GM18858 (cell line): Measurements from ENCODE around the gene NT5C1B.
"Not testable (repeated sequence)": the region's sequence is repeated elsewhere in the genome, so short reads cannot be mapped to it uniquely, and the experiment has no call there.

Source experiments
- ATAC-seq: cut with Tn5 transposase; IDR thresholded peaks from one replicate; pipeline ENCODE4 v1.9.1; 2021; ENCODE audit not compliant: unreplicated experiment

The NT5C1B gene

DNA sequence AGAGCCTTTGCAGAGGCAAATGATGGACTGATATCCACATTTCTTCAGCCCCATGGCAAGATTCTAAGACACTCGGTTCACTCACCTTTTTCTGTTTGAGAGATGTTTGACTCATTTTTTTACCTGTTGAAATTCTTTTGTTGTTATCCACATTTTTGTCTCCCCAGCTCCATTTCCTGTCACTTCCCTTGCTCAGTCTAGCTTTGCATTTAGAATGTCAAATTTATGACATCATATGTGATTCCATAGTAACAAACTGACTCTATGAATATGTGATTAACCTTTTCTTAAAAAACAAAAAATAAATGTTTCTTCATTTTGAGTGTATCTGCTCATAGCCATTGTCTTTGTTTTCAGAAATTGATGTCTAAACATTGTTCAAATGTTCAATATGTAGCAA, at the start of gene NT5C1B:
TSS of gene NT5C1B (minus strand) at position 216 of the 400 bp plus-strand sequence. CDS start at position 115, 101 bp downstream.
- no peak for ATAC-seq

GRCh38 chr2:18637196-18637595, 47.8 kb upstream of the NT5C1B start:
- ATAC-seq = no peak

GRCh38 chr2:18632699-18633098, 43.3 kb upstream of the NT5C1B start:
- not testable (repeated sequence) for ATAC-seq

DNA sequence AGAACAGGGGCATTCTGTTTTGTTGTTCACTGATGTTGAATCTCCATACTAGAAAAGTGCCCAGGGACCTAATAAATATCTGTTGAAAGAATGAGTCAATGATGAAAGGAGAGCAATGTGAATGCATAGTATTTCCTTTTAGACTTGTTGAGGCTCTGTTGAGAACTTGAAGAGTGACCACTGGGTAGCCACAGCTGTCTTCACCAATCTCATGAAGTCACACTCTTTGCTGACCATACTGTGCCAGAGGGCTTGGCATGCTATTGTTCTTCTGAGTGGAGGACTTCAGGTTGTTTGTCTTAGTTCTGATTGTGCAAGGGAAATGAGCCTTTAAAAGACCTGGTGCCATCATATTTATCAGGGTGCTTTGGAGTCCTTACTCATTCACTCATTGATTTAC, 41.6 kb upstream of the NT5C1B start:
- ATAC-seq = no peak

DNA sequence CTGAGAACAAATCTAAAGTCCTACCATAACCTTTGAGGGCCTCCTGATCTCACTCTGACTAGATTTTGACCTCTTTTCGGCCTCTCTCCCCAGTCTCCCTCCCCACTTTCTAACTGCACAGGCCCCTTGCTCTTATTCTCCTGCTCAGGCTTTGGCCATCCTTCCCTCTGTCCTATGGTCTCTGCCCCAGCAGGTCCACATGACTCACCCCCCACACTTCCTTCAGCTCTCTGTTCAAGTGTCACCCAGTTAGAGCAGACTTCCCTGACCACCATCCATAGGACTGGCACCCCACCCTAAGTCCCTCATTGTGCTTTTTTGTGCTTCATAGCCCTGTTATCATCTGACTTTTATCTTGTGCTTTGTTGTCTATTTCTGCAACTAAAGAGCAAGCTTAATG, 41.2 kb upstream of the NT5C1B start:
- ATAC-seq = no peak

- ATAC-seq = no peak
Observed at GRCh38 chr2:18630101-18630500, 40.7 kb upstream of the NT5C1B start.

DNA sequence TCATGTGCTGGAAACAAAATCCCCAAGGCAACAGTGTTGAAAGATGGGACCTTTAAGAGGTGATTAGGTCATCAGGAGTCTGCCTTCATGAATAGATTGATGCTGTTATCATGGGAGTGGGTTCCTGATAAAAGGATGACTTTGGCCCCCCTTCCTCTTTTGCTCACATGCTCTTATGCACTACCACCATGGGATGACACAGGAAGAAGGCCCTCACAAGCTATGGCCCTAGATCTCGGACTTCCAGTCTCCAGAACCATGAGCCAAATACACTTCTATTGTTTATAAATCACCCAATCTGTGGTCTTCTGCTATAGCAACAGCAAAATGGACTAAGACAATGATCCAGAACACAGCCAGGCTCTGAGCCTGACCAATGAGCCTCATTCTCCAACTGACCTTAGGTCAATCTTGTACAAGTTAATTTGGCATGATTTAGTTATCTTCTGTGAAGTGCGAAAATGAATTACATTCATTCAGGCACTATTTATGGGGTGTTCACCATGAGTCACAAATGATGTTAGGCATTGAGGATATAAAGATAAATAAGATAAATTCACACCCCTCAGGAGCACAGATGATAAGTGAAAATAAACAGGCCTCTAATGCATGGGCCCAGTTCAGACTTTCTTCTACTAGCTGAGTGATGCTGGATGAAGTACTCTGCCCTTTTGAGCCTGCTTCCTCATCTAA, 37.7 kb upstream of the NT5C1B start:
- ATAC-seq = no peak

- ATAC-seq = no peak
Observed at GRCh38 chr2:18626256-18626668, 36.9 kb upstream of the NT5C1B start.

GRCh38 chr2:18625563-18625962, 36.2 kb upstream of the NT5C1B start:
- no peak for ATAC-seq

- ATAC-seq = no peak
Observed at GRCh38 chr2:18623782-18624181, 34.4 kb upstream of the NT5C1B start.

- ATAC-seq = no peak
Observed at GRCh38 chr2:18620867-18621632, 31.7 kb upstream of the NT5C1B start.

DNA sequence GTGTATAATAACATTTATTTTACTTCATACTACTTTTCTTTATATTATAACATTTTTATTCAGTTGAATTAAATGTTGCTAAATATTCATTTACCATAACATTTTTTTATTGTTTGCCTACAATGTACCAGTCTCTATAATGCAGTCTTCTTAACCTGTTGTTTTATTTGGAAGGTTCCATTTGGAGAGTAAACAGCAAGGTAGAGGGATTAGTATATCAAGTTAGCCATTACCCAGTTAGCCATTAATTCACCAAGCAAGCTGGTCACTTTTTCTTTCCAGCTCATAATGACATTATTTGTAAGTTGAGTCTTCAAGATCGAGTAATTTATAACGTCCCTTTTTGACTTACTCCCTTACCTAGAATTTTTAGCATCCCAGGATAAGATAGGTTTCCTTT, 29.7 kb upstream of the NT5C1B start:
- ATAC-seq = no peak

DNA sequence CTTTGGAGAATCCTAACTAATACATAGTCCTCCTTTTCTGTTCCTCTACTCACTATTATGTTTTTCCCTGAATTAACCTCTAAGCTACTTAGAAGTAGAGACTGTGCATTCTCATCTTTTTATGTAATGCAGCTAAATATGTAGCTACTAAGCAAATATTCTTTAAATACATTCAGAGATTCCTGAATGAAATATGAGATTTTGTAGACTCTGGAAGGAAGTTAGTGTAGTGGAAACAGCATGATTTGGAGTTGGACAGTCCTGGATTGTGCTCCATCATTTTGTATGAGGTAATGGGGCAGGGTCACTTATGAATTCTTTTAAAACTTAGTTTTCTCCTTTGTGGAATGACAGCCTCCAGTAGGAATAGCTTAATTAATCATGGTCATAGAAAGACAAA, 24.7 kb upstream of the NT5C1B start:
- no peak for ATAC-seq

DNA sequence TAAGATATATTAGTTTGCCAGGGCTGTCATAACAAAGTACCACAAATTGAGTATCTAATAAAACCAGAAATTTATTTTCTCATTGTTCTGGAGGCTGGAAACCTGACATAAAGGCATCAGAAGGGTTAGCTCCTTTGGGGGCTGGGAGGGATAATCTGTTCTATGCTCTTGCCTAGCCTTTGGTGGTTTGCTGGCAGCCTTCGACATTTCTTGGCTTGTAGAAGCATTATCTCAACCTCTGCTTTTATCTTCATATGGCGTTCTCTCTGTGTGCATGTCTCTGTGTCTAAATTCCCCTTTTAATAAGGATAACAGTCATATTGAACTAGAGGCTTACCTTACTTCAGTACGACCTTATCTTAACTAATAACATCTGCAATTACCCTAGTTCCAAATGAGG, 22.8 kb upstream of the NT5C1B start:
- no peak for ATAC-seq

- no peak for ATAC-seq
Observed at GRCh38 chr2:18611604-18612003, 22.2 kb upstream of the NT5C1B start.

GRCh38 chr2:18611184-18611583, 21.8 kb upstream of the NT5C1B start:
- no peak for ATAC-seq

DNA sequence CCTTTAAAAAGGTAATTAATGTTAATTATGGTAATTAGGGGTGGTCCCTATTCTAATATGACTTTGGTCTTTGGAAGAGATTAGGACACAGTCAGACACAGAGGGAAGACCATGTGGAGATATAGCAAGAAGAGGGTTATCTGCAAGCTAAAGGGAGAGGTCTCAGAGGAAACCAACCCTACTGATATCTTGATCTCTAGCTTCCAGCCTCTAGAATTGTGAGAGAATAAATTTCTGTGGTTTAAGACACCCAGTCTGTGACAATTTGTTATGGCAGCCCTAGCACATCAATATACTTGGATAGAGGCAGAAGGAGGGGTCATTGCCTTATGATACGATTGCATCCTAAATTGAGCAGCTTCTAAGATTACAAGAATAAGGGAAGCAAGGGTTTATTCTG, 21.3 kb upstream of the NT5C1B start:
- no peak for ATAC-seq

GRCh38 chr2:18610090-18610489, 20.7 kb upstream of the NT5C1B start:
- ATAC-seq = no peak

- ATAC-seq = no peak
Observed at GRCh38 chr2:18605115-18605514, 15.7 kb upstream of the NT5C1B start.

- no peak for ATAC-seq
Observed at GRCh38 chr2:18604531-18604885, 15.1 kb upstream of the NT5C1B start.

DNA sequence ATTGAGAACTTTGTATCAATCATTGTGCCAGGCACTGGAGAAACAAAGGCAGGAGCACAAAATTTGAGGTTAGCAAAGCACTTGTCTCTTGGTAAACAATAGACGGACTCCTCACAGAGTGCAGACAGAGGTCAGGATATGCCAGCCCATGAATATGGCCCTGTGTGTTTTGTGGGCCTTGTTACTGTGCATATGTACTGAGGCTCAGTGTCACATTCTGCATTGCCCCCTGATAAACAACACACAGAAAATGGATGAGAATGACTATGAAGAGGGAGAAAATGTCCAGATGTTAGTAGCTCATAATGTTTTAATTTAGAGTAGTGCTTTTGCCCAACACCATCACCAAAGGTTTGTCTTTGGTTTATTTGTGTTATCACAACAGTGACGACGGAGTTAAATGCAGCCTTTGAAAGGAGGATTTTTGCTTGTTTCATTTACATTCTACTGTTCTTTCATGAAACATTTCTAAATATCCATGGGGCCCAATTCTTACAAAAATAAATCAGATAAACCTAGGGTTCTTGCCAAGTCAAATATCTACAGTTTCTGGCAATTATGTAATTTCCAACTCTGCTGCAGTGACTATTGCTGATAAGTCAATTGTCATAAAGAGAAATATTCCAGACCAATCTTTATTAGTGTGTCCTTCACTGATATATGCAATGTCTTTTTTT, 14.6 kb upstream of the NT5C1B start:
- no peak for ATAC-seq

DNA sequence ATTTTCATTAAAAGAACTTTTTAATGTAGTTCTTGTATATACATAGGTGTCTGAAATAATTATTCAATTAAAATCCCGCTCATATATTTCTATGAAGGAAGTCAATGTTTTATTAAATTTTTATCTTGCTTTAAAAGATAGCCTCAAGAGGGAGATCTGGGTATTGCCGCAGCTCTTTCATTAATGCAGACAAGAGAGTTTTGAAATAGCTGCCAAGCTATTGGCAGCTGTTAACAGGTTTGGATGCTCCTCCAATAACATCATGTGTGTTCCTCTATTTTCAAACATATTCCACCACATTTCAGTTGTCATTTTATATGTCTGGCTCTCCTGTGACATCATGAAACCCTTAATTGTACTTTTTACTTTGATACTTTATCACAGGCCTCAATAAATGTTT, 12.9 kb upstream of the NT5C1B start:
- ATAC-seq = no peak
